DND-41 (cell line): ENCODE results near the gene ZNF143.

ENCODE experiments used
- ATAC-seq: fragments of 200-7000 bp; cut with Tn5 transposase; 3 replicates; pipeline ENCODE4 v1.9.1; 2021; ENCODE audit warnings: low read depth; ENCODE audit not compliant: insufficient read depth
- DNase-seq: peaks from one replicate; pipeline ENCODE4 v3.0.0-alpha.2; 2020
- H2AFZ ChIP-seq: 2 replicates; pipeline ENCODE4 v1.6.0; 2012; ENCODE audit warnings: low read depth, low read length
- H3K27ac ChIP-seq: 2 replicates; pipeline ENCODE4 v1.5.1; 2012; ENCODE audit warnings: low read length, inconsistent platforms
- H3K27me3 ChIP-seq: fragments of 200-600 bp; sonication (generic); 2 replicates; pipeline ENCODE4 v1.6.0; 2012; ENCODE audit warnings: low read length, mild to moderate bottlenecking, inconsistent platforms; ENCODE audit not compliant: insufficient read depth, poor library complexity
- H3K36me3 ChIP-seq: 2 replicates; pipeline ENCODE4 v1.5.1; 2012; ENCODE audit warnings: low read length, inconsistent platforms; ENCODE audit not compliant: insufficient read depth
- H3K4me1 ChIP-seq: 2 replicates; pipeline ENCODE4 v1.5.1; 2012; ENCODE audit warnings: mild to moderate bottlenecking, low read length; ENCODE audit not compliant: insufficient read depth
- H3K4me2 ChIP-seq: 2 replicates; pipeline ENCODE4 v1.6.0; 2012; ENCODE audit warnings: mild to moderate bottlenecking, moderate library complexity, low read length, inconsistent platforms; ENCODE audit not compliant: insufficient read depth
- H3K4me3 ChIP-seq, 2 experiments: fragments of 200-600 bp in 1 of 2; shearing (Covaris generic) in 1 of 2; 2 replicates each; pipeline ENCODE4 v1.5.1; 2012 to 2016; ENCODE audit warnings: inconsistent platforms in 2 of 2, low read length in 2 of 2, mild to moderate bottlenecking in 2 of 2, low read depth in 1 of 2, moderate library complexity in 1 of 2
- H3K79me2 ChIP-seq: 2 replicates; pipeline ENCODE4 v1.6.0; 2012; ENCODE audit warnings: low read length, inconsistent platforms; ENCODE audit not compliant: insufficient read depth
- H3K9ac ChIP-seq: 2 replicates; pipeline ENCODE4 v1.6.0; 2012; ENCODE audit warnings: low read depth, mild to moderate bottlenecking, inconsistent platforms, low read length, moderate library complexity
- H3K9me3 ChIP-seq: 2 replicates; pipeline ENCODE4 v1.5.1; 2012; ENCODE audit warnings: low read length, moderate library complexity, mild to moderate bottlenecking, inconsistent platforms; ENCODE audit not compliant: insufficient read depth, severe bottlenecking
- H4K20me1 ChIP-seq: 2 replicates; pipeline ENCODE4 v1.6.0; 2012; ENCODE audit warnings: low read length; ENCODE audit not compliant: insufficient read depth
- EZH2 ChIP-seq: IDR thresholded peaks from 3 replicates; pipeline ENCODE4 v1.6.1; 2012; ENCODE audit warnings: borderline replicate concordance, low read depth, mild to moderate bottlenecking, moderate library complexity, low read length, inconsistent platforms; ENCODE audit not compliant: severe bottlenecking
- TF ChIP-seq, protein P1 (sequence below): IDR thresholded peaks from 2 replicates; pipeline ENCODE4 v1.5.1; 2012; ENCODE audit warnings: borderline replicate concordance, low read length, moderate library complexity, mild to moderate bottlenecking; ENCODE audit not compliant: poor library complexity, severe bottlenecking; ENCODE audit errors: extremely low read depth

Gene ZNF143

GRCh38 chr11:9494316-9494715 is 33.5 kb downstream of the ZNF143 start:
- H3K4me2 ChIP-seq = no peak overlapping the region
- no peak for DNase-seq

GRCh38 chr11:9495803-9496514 is 35.1 kb downstream of the ZNF143 start:
- H3K36me3 ChIP-seq = peaks cover 72% of the 10 kb centered on the region
- ATAC-seq = no peak
- DNase-seq = no peak
- no peak for TF ChIP-seq EZH2
- TF ChIP-seq, protein P1, sequence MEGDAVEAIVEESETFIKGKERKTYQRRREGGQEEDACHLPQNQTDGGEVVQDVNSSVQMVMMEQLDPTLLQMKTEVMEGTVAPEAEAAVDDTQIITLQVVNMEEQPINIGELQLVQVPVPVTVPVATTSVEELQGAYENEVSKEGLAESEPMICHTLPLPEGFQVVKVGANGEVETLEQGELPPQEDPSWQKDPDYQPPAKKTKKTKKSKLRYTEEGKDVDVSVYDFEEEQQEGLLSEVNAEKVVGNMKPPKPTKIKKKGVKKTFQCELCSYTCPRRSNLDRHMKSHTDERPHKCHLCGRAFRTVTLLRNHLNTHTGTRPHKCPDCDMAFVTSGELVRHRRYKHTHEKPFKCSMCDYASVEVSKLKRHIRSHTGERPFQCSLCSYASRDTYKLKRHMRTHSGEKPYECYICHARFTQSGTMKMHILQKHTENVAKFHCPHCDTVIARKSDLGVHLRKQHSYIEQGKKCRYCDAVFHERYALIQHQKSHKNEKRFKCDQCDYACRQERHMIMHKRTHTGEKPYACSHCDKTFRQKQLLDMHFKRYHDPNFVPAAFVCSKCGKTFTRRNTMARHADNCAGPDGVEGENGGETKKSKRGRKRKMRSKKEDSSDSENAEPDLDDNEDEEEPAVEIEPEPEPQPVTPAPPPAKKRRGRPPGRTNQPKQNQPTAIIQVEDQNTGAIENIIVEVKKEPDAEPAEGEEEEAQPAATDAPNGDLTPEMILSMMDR = no peak
- no peaks in the 10 kb centered on the region for H3K79me2 ChIP-seq
- no peak overlapping the region for H2AFZ ChIP-seq
- H3K27me3 ChIP-seq = no peaks in the 10 kb centered on the region
- no peaks in the 10 kb centered on the region for H3K4me1 ChIP-seq
- H3K27ac ChIP-seq = no peak overlapping the region
- no peak overlapping the region for H3K9ac ChIP-seq
- H3K4me3 ChIP-seq = no peak overlapping the region
- H4K20me1 ChIP-seq = no peaks in the 10 kb centered on the region
- no peaks in the 10 kb centered on the region for H3K9me3 ChIP-seq
- no peak overlapping the region for H3K4me2 ChIP-seq

More at GRCh38 chr11:9494316-9494715, 33.5 kb downstream of the ZNF143 start:
- Histone ChIP-seq H3K4me3 (no peak overlapping the region), H3K9ac (no peak overlapping the region), H2AFZ (no peak overlapping the region), H3K79me2 (no peaks in the 10 kb centered on the region), H3K27ac (no peak overlapping the region), H3K36me3 (peaks cover 64% of the 10 kb centered on the region), H3K4me1 (no peaks in the 10 kb centered on the region), H3K9me3 (no peaks in the 10 kb centered on the region), H3K27me3 (no peaks in the 10 kb centered on the region), H4K20me1 (no peaks in the 10 kb centered on the region)
- TF ChIP-seq EZH2 = no peak
- TF ChIP-seq, protein P1 = no peak
- no peak for ATAC-seq

DNA sequence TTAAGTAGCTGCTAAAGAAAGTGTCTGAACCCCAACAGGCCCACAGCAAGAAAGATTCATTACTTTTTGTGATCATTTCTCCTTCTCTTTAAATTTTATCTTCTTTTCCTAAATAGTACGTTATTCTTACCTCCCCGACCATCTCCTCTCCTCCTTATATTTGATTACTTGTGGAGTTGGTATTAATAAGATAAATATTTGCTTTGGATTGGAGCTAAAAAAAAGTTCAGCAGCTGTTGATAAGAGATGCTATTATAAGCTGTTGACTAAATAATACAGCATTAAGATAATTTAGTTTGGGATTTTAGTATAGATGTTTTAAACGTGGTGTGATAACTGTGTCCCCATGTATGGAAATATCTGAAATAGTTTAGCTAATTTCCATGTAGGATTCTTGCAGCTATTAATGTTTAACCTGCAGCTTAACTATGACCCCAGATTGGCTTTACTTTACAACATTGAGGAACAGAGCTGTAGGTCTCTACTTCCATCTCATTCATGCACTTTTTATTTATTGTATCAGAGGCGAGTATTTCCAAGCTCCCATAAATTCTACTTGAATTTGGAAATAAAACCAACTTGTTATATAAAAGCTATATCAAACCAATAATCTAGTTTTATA is 37.8 kb downstream of the ZNF143 start:
- no peak overlapping the region for H3K4me2 ChIP-seq
- no peak for ATAC-seq
- no peak overlapping the region for H3K9ac ChIP-seq

More for the DNA sequence above, 37.8 kb downstream of the ZNF143 start:
- no peaks in the 10 kb centered on the region for H3K9me3 ChIP-seq
- H3K27me3 ChIP-seq = no peaks in the 10 kb centered on the region
- no peaks in the 10 kb centered on the region for H3K4me1 ChIP-seq
- no peaks in the 10 kb centered on the region for H3K79me2 ChIP-seq
- H3K27ac ChIP-seq = no peak overlapping the region
- DNase-seq = no peak
- TF ChIP-seq, protein P1 = no peak
- TF ChIP-seq EZH2 = no peak
- H3K4me3 ChIP-seq = no peak overlapping the region
- H3K36me3 ChIP-seq = peaks cover 71% of the 10 kb centered on the region
- H4K20me1 ChIP-seq = no peaks in the 10 kb centered on the region
- H2AFZ ChIP-seq = no peak overlapping the region
